HepG2 (cell line): ENCODE measurements around the gene KRT40. TPM values are rescaled to one million over a fixed set of nuclear protein-coding genes. Genes with fewer than 3 reads are reported as not detected.

Experiments used
- ATAC-seq: fragments of 200-7000 bp; cut with Tn5 transposase; 3 replicates; pipeline ENCODE4 v1.9.1; 2020; ENCODE audit warnings: mild to moderate bottlenecking, moderate library complexity
- BruUV-seq: library from RNA; stranded (reverse); fragments of 400-500 nt; replicated peaks from 2 replicates; lab custom pipeline; 2021; lab: Mats Ljungman, UMichigan
- CTCF ChIA-PET: fragments of 300-600 bp; formaldehyde crosslinking; extraction: SDS; loops from one replicate; lab custom pipeline; 2021; ENCODE audit warnings: low total read pairs, inconsistent platforms, low intra/inter-chr PET ratio; lab: Yijun Ruan, JAX
- POLR2A ChIA-PET: fragments of 350-600 bp; sonication (Branson Sonifier 250); formaldehyde crosslinking; loops from one replicate; lab custom pipeline; 2020; ENCODE audit warnings: antibody characterized with exemption, inconsistent platforms; lab: Yijun Ruan, JAX
- DNase-seq: peaks from one replicate; pipeline ENCODE4 v3.0.0-alpha.2; 2015; ENCODE audit warnings: low spot score
- FAIRE-seq: peaks from 3 replicates; lab custom pipeline; 2011; peaks lifted over from hg19 to GRCh38; lab: Jason Lieb, UNC
- H2AFZ ChIP-seq: one replicate; pipeline ENCODE4 v1.6.1; 2011; ENCODE audit warnings: low read length, inconsistent platforms
- H3K27ac ChIP-seq: fragments of 300-600 bp; 3 replicates; pipeline ENCODE4 v1.8.0; 2011; ENCODE audit warnings: mixed run types, mild to moderate bottlenecking, mixed read lengths, low read length, inconsistent platforms; ENCODE audit not compliant: insufficient read depth; ENCODE audit errors: extremely low read length
- H3K27me3 ChIP-seq, 2 experiments: fragments of 200-600 bp in 1 of 2; 2 replicates in 1 of 2; 3 replicates in 1 of 2; pipeline versions ENCODE4 v1.6.0 to v1.8.0; 2011; ENCODE audit warnings: low read length in 2 of 2, mild to moderate bottlenecking in 2 of 2, moderate library complexity in 2 of 2, inconsistent platforms in 1 of 2; ENCODE audit not compliant: insufficient read depth in 2 of 2, control insufficient read depth in 1 of 2
- H3K36me3 ChIP-seq, 2 experiments: fragments of 200-600 bp in 1 of 2; replicated peaks in 1 of 2; 2 replicates in 1 of 2; 3 replicates in 1 of 2; pipeline versions ENCODE4 v1.5.1 to v1.8.0; 2011; ENCODE audit warnings: low read length in 2 of 2, inconsistent platforms in 1 of 2; ENCODE audit not compliant: insufficient read depth in 2 of 2, control insufficient read depth in 1 of 2
- H3K4me1 ChIP-seq: 2 replicates; pipeline ENCODE4 v1.5.1; 2012; ENCODE audit warnings: low read length, inconsistent platforms; ENCODE audit not compliant: insufficient read depth
- H3K4me2 ChIP-seq: 2 replicates; pipeline ENCODE4 v1.6.0; 2011; ENCODE audit warnings: low read depth, low read length, inconsistent platforms
- H3K4me3 ChIP-seq, 3 experiments: fragments of 200-600 bp in 1 of 3; sonication (generic), shearing (Covaris generic) in 1 of 3; replicated peaks in 1 of 3; 2 replicates each; pipeline ENCODE4 v1.5.1; 2011 to 2016; ENCODE audit warnings: low read length in 3 of 3, inconsistent platforms in 2 of 3, low read depth in 2 of 3, mild to moderate bottlenecking in 2 of 3, control low read depth in 1 of 3, mixed read lengths in 1 of 3; ENCODE audit not compliant: insufficient read depth in 1 of 3
- H3K79me2 ChIP-seq: one replicate; pipeline ENCODE4 v1.6.1; 2011; ENCODE audit warnings: low read length, inconsistent platforms; ENCODE audit not compliant: insufficient read depth
- H3K9ac ChIP-seq: 2 replicates; pipeline ENCODE4 v1.6.0; 2011; ENCODE audit warnings: mild to moderate bottlenecking, low read depth, low read length, inconsistent platforms; ENCODE audit not compliant: insufficient read depth
- H3K9me3 ChIP-seq: 2 replicates; pipeline ENCODE4 v1.5.1; 2012; ENCODE audit warnings: mild to moderate bottlenecking, low read length
- H4K20me1 ChIP-seq: 2 replicates; pipeline ENCODE4 v1.6.0; 2011; ENCODE audit warnings: inconsistent platforms, mild to moderate bottlenecking, low read length, moderate library complexity; ENCODE audit not compliant: insufficient read depth
- EEA1 ChIP-seq: sonication (generic); formaldehyde crosslinking; IDR thresholded peaks from 2 replicates; pipeline ENCODE4 v1.5.1; 2020; ENCODE audit warnings: mild to moderate bottlenecking, missing genetic modification reagents, borderline replicate concordance
- IKZF1 ChIP-seq: fragments of 450-650 bp; IDR thresholded peaks from 2 replicates; pipeline ENCODE4 v1.7.1; 2016
- MED8 ChIP-seq: sonication (generic); formaldehyde crosslinking; IDR thresholded peaks from 2 replicates; pipeline ENCODE4 v1.8.1; 2023; ENCODE audit warnings: mild to moderate bottlenecking, missing genetic modification reagents; ENCODE audit not compliant: insufficient replicate concordance
- PITX1 ChIP-seq: sonication (generic); formaldehyde crosslinking; IDR thresholded peaks from 2 replicates; pipeline ENCODE4 v1.5.1; 2020; ENCODE audit warnings: mild to moderate bottlenecking, missing genetic modification reagents
- RFX5 ChIP-seq: IDR thresholded peaks from 2 replicates; pipeline ENCODE4 v1.6.1; 2011; ENCODE audit warnings: low read depth, low read length, improper control_type of control experiment
- TARDBP ChIP-seq: sonication (generic); formaldehyde crosslinking; IDR thresholded peaks from 2 replicates; pipeline ENCODE4 v1.8.0; 2022; ENCODE audit warnings: mild to moderate bottlenecking, missing genetic modification reagents
- TCF7 ChIP-seq: sonication (generic); IDR thresholded peaks from 2 replicates; pipeline ENCODE4 v1.6.1; 2016; ENCODE audit warnings: antibody characterized with exemption, low read depth
- THYN1 ChIP-seq: sonication (generic); formaldehyde crosslinking; IDR thresholded peaks from 2 replicates; pipeline ENCODE4 v1.8.1; 2023; ENCODE audit warnings: low read depth, mild to moderate bottlenecking, moderate library complexity, missing genetic modification reagents, borderline replicate concordance
- TOPORS ChIP-seq: sonication (generic); formaldehyde crosslinking; IDR thresholded peaks from 2 replicates; pipeline ENCODE4 v1.8.0; 2023; ENCODE audit warnings: mild to moderate bottlenecking, missing genetic modification reagents
- TRIM24 ChIP-seq: sonication (generic); formaldehyde crosslinking; IDR thresholded peaks from 2 replicates; pipeline ENCODE4 v1.8.0; 2022; ENCODE audit warnings: mild to moderate bottlenecking, missing genetic modification reagents
- ZBTB38 ChIP-seq: sonication (generic); formaldehyde crosslinking; IDR thresholded peaks from 2 replicates; pipeline ENCODE4 v1.5.1; 2020; ENCODE audit warnings: mild to moderate bottlenecking, missing genetic modification reagents
- ZNF768 ChIP-seq: sonication (generic); formaldehyde crosslinking; IDR thresholded peaks from 2 replicates; pipeline ENCODE4 v1.4.0; 2020; ENCODE audit warnings: missing genetic modification reagents
- ZNF850 ChIP-seq: sonication (generic); formaldehyde crosslinking; conservative IDR thresholded peaks from 2 replicates; pipeline ENCODE4 v1.9.0; 2021; ENCODE audit warnings: mild to moderate bottlenecking, missing genetic modification reagents
- ZNF878 ChIP-seq: sonication (generic); formaldehyde crosslinking; IDR thresholded peaks from 2 replicates; pipeline ENCODE4 v1.8.1; 2023; ENCODE audit warnings: mild to moderate bottlenecking, missing genetic modification reagents, moderate library complexity
- WGBS: methylation state at CpG from one replicate; pipeline ENCODE4 v1.1.6; 2017; ENCODE audit warnings: low lambda C conversion rate; 5-methylcytosine and 5-hydroxymethylcytosine counted together
- in situ Hi-C: cut with HindIII; loops from 2 replicates; pipeline ENCODE4 v1.10.0; 2017; ENCODE audit warnings: low pct_unique_long_range_greater_than_20kb; ENCODE audit not compliant: extremely low pct_ligation_motif_present
- intact Hi-C: fragments of 100-400 bp; cut with micrococcal nuclease; formaldehyde crosslinking; loops from one replicate; pipeline ENCODE4 v1.10.0; 2022; ENCODE audit not compliant: unreplicated experiment
- polyA plus RNA-seq, 8 experiments: library from polyadenylated mRNA; depleted of rRNA in 3 of 8; stranded (reverse) in 7 of 8; unstranded in 1 of 8; fragments of >200 nt; fragmentation: Illumina TruSeq in 4 of 8; extraction: Trizol in 4 of 8; gene quantifications; 2 replicates each; pipeline versions ENCODE4 v1.2.1 to v1.2.3, GENCODE V29; 2011 to 2016; ENCODE audit warnings: low read depth in 4 of 8, missing spikeins in 1 of 8, mixed read lengths in 1 of 8; ENCODE audit not compliant: insufficient read depth in 1 of 8
- total RNA-seq, 5 experiments: library from RNA; depleted of rRNA; stranded (reverse); fragments of >200 nt; fragmentation: Illumina TruSeq; extraction: Trizol; gene quantifications; 2 replicates each; pipeline ENCODE4 v1.2.3, GENCODE V29; 2016; ENCODE audit warnings: low read depth in 1 of 5
- TF ChIP-seq, protein P1 (sequence below): IDR thresholded peaks from 2 replicates; pipeline ENCODE4 v1.6.1; 2016; ENCODE audit warnings: low read depth
- TF ChIP-seq, protein P2 (sequence below): sonication (generic); formaldehyde crosslinking; IDR thresholded peaks from 2 replicates; pipeline ENCODE4 v1.5.0; 2020; ENCODE audit warnings: missing genetic modification reagents
- TF ChIP-seq, protein P3 (sequence below): sonication (generic); formaldehyde crosslinking; IDR thresholded peaks from 2 replicates; pipeline ENCODE4 v1.5.0; 2020; ENCODE audit warnings: mild to moderate bottlenecking, missing genetic modification reagents, moderate library complexity
- TF ChIP-seq, protein P4 (sequence below): sonication (generic); formaldehyde crosslinking; IDR thresholded peaks from 2 replicates; pipeline ENCODE4 v1.8.1; 2023; ENCODE audit warnings: mild to moderate bottlenecking, missing genetic modification reagents, borderline replicate concordance
- TF ChIP-seq, protein P5 (sequence below): sonication (generic); formaldehyde crosslinking; IDR thresholded peaks from 2 replicates; pipeline ENCODE4 v1.4.0; 2020; ENCODE audit warnings: missing genetic modification reagents
- TF ChIP-seq, protein P6 (sequence below): sonication (generic); formaldehyde crosslinking; IDR thresholded peaks from 2 replicates; pipeline ENCODE4 v1.8.1; 2022; ENCODE audit warnings: mild to moderate bottlenecking, missing genetic modification reagents

Gene KRT40
- total and polyA plus RNA-seq, 2 of the 13 experiments (the other 11 are each of a cell fraction or from before 2014, with no cell fraction given) = not detected

DNA sequence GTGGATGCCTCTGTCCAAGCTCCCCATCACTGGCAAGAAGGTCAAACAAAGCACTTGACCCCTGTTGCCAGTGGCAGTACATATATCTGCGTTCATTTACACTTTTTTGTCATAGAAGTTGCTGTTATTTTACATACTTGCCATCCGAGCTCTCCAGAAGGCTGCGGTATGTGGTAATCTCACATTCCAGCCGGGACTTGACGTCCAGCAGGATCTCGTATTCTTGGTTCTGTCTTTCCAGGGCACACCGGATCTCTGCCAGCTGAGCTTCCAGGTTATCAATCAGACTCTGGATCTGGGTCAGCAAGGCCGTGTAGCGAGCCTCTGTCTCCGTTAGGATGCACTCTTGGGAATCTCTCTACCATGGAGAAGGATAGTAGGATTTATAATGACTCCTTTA lies 24.0 kb downstream of the KRT40 start:
- CTCF ChIA-PET = no interaction called here
- no peak overlapping the region for H3K27ac ChIP-seq
- no peak for DNase-seq
- H3K4me3 ChIP-seq = no peak overlapping the region
- POLR2A ChIA-PET = no interaction called here
- no peak for ATAC-seq
- H3K4me1 ChIP-seq = peaks cover 56% of the 10 kb centered on the region
- no peaks in the 10 kb centered on the region for H3K36me3 ChIP-seq
- whole genome bisulfite sequencing = 98% methylated on average over 10 of the region's 10 CpGs
- no TSS peak for BruUV-seq
- TF ChIP-seq ZNF768 (CRISPR knock-in tag) (no peak), MED8 (CRISPR knock-in tag) (no peak), RFX5 (no peak), ZBTB38 (no peak), EEA1 (CRISPR knock-in tag) (no peak), TRIM24 (CRISPR knock-in tag) (no peak), TCF7 (no peak), THYN1 (CRISPR knock-in tag) (no peak), TOPORS (CRISPR knock-in tag) (no peak), PITX1 (CRISPR knock-in tag) (no peak), ZNF850 (no peak), IKZF1 (no peak), ZNF878 (no peak), TARDBP (CRISPR knock-in tag) (no peak)
- TF ChIP-seq, protein P1, sequence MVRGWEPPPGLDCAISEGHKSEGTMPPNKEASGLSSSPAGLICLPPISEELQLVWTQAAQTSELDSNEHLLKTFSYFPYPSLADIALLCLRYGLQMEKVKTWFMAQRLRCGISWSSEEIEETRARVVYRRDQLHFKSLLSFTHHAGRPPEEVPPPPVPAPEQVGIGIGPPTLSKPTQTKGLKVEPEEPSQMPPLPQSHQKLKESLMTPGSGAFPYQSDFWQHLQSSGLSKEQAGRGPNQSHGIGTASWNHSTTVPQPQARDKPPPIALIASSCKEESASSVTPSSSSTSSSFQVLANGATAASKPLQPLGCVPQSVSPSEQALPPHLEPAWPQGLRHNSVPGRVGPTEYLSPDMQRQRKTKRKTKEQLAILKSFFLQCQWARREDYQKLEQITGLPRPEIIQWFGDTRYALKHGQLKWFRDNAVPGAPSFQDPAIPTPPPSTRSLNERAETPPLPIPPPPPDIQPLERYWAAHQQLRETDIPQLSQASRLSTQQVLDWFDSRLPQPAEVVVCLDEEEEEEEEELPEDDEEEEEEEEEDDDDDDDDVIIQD (CRISPR knock-in tag) = no peak
- TF ChIP-seq, protein P2, sequence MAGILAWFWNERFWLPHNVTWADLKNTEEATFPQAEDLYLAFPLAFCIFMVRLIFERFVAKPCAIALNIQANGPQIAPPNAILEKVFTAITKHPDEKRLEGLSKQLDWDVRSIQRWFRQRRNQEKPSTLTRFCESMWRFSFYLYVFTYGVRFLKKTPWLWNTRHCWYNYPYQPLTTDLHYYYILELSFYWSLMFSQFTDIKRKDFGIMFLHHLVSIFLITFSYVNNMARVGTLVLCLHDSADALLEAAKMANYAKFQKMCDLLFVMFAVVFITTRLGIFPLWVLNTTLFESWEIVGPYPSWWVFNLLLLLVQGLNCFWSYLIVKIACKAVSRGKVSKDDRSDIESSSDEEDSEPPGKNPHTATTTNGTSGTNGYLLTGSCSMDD (CRISPR knock-in tag) = no peak
- TF ChIP-seq, protein P3, sequence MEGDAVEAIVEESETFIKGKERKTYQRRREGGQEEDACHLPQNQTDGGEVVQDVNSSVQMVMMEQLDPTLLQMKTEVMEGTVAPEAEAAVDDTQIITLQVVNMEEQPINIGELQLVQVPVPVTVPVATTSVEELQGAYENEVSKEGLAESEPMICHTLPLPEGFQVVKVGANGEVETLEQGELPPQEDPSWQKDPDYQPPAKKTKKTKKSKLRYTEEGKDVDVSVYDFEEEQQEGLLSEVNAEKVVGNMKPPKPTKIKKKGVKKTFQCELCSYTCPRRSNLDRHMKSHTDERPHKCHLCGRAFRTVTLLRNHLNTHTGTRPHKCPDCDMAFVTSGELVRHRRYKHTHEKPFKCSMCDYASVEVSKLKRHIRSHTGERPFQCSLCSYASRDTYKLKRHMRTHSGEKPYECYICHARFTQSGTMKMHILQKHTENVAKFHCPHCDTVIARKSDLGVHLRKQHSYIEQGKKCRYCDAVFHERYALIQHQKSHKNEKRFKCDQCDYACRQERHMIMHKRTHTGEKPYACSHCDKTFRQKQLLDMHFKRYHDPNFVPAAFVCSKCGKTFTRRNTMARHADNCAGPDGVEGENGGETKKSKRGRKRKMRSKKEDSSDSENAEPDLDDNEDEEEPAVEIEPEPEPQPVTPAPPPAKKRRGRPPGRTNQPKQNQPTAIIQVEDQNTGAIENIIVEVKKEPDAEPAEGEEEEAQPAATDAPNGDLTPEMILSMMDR = no peak
- TF ChIP-seq, protein P4, sequence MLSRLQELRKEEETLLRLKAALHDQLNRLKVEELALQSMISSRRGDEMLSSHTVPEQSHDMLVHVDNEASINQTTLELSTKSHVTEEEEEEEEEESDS (CRISPR knock-in tag) = no peak
- TF ChIP-seq, protein P5, sequence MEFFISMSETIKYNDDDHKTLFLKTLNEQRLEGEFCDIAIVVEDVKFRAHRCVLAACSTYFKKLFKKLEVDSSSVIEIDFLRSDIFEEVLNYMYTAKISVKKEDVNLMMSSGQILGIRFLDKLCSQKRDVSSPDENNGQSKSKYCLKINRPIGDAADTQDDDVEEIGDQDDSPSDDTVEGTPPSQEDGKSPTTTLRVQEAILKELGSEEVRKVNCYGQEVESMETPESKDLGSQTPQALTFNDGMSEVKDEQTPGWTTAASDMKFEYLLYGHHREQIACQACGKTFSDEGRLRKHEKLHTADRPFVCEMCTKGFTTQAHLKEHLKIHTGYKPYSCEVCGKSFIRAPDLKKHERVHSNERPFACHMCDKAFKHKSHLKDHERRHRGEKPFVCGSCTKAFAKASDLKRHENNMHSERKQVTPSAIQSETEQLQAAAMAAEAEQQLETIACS (CRISPR knock-in tag) = no peak
- TF ChIP-seq, protein P6, sequence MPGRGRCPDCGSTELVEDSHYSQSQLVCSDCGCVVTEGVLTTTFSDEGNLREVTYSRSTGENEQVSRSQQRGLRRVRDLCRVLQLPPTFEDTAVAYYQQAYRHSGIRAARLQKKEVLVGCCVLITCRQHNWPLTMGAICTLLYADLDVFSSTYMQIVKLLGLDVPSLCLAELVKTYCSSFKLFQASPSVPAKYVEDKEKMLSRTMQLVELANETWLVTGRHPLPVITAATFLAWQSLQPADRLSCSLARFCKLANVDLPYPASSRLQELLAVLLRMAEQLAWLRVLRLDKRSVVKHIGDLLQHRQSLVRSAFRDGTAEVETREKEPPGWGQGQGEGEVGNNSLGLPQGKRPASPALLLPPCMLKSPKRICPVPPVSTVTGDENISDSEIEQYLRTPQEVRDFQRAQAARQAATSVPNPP (CRISPR knock-in tag) = no peak
- FAIRE-seq = no peak
- no peak overlapping the region for H3K4me2 ChIP-seq
- 0 out of 2 replicates have a peak, but pooled peaks cover 6% of the 10 kb centered on the region for H3K9me3 ChIP-seq
- intact Hi-C loops = no loop called here
- no peaks in the 10 kb centered on the region for H3K79me2 ChIP-seq
- no peak overlapping the region for H3K9ac ChIP-seq
- no peaks in the 10 kb centered on the region for H4K20me1 ChIP-seq
- H2AFZ ChIP-seq = no peak overlapping the region
- no peaks in the 10 kb centered on the region for H3K27me3 ChIP-seq
- in situ Hi-C loops = loop anchor here (5.0 kb wide), 1 partner anchor 42 kb away; no protein-coding TSS in a partner anchor
